ENCODE measurements around the gene GNAZ. TPM values are rescaled to one million over a fixed set of nuclear protein-coding genes. Genes with fewer than 3 reads are reported as not detected.
"Not testable (repeated sequence)": the region's sequence is repeated elsewhere in the genome, so short reads cannot be mapped to it uniquely, and the experiment has no call there.

The GNAZ gene
- total and polyA plus RNA-seq, 4 donors, result 0.21 to 2.2 (median 0.38) TPM

DNA sequence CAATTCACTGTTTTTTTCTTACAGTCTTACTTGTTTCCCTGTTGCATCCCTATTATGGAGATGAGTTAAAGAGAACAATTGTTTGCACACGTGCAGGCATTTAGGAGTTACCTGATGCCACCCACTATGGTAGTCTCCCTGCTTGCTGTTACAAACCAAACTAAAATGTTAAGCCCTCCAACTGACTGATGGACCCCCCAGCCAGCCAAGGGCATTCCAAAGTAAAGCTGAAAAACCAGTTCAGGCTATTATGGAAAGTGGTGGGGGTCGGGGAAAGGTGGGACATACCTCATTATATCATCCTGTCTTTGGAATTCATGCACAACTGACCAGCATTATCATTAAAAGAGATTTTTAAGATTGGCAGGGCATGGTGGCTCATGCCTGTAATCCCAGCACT, 47.0 kb upstream of the GNAZ start:
- no peak for DNase-seq (ENCODE audit: low spot score)
- H3K27me3 ChIP-seq (ENCODE audit: control insufficient read depth in 4 of 4, insufficient read depth in 4 of 4, low read length in 3 of 4), result no peaks in the 10 kb centered on the region
- no peaks in the 10 kb centered on the region for H3K36me3 ChIP-seq (ENCODE audit: control insufficient read depth in 4 of 4, insufficient read depth in 3 of 4, low read depth in 1 of 4, low read length in 3 of 4)
- TF ChIP-seq FOXA2 (IDR thresholded peaks at IDR 0.05) (no peak), RAD21 (IDR thresholded peaks at IDR 0.05) (no peak), HNF4A (conservative IDR thresholded peaks at IDR 0.05) (no peak), YY1 (IDR thresholded peaks at IDR 0.05) (no peak), SP1 (IDR thresholded peaks at IDR 0.05) (no peak), GABPA (IDR thresholded peaks at IDR 0.05 in 1 of 2, conservative IDR thresholded peaks at IDR 0.05 in 1 of 2) (no peak), ZBTB33 (IDR thresholded peaks at IDR 0.05) (no peak), RXRA (IDR thresholded peaks at IDR 0.05) (no peak), HNF4G (IDR thresholded peaks at IDR 0.05) (no peak), TAF1 (conservative IDR thresholded peaks at IDR 0.05) (no peak)
- TF ChIP-seq, protein P1, sequence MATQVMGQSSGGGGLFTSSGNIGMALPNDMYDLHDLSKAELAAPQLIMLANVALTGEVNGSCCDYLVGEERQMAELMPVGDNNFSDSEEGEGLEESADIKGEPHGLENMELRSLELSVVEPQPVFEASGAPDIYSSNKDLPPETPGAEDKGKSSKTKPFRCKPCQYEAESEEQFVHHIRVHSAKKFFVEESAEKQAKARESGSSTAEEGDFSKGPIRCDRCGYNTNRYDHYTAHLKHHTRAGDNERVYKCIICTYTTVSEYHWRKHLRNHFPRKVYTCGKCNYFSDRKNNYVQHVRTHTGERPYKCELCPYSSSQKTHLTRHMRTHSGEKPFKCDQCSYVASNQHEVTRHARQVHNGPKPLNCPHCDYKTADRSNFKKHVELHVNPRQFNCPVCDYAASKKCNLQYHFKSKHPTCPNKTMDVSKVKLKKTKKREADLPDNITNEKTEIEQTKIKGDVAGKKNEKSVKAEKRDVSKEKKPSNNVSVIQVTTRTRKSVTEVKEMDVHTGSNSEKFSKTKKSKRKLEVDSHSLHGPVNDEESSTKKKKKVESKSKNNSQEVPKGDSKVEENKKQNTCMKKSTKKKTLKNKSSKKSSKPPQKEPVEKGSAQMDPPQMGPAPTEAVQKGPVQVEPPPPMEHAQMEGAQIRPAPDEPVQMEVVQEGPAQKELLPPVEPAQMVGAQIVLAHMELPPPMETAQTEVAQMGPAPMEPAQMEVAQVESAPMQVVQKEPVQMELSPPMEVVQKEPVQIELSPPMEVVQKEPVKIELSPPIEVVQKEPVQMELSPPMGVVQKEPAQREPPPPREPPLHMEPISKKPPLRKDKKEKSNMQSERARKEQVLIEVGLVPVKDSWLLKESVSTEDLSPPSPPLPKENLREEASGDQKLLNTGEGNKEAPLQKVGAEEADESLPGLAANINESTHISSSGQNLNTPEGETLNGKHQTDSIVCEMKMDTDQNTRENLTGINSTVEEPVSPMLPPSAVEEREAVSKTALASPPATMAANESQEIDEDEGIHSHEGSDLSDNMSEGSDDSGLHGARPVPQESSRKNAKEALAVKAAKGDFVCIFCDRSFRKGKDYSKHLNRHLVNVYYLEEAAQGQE (IDR thresholded peaks at IDR 0.05), result no peak
- TF ChIP-seq, protein P2, sequence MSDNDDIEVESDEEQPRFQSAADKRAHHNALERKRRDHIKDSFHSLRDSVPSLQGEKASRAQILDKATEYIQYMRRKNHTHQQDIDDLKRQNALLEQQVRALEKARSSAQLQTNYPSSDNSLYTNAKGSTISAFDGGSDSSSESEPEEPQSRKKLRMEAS (IDR thresholded peaks at IDR 0.05), result no peak
- no peaks in the 10 kb centered on the region for H3K4me1 ChIP-seq (ENCODE audit: control insufficient read depth in 4 of 4, insufficient read depth in 4 of 4, low read length in 3 of 4)
- H3K4me3 ChIP-seq (ENCODE audit: low read depth in 1 of 3, low read length in 3 of 3), result no peak overlapping the region
- H3K9me3 ChIP-seq (ENCODE audit: control insufficient read depth in 4 of 4, low read length in 3 of 4), result no peaks in the 10 kb centered on the region
- WGBS, result 70% methylated on average over 2 of the region's 2 CpGs
- H3K9ac ChIP-seq (ENCODE audit: low read depth in 1 of 2, low read length in 2 of 2), result no peak overlapping the region
- H3K27ac ChIP-seq (ENCODE audit: low read depth in 1 of 2, low read length in 2 of 2), result no peak overlapping the region

DNA sequence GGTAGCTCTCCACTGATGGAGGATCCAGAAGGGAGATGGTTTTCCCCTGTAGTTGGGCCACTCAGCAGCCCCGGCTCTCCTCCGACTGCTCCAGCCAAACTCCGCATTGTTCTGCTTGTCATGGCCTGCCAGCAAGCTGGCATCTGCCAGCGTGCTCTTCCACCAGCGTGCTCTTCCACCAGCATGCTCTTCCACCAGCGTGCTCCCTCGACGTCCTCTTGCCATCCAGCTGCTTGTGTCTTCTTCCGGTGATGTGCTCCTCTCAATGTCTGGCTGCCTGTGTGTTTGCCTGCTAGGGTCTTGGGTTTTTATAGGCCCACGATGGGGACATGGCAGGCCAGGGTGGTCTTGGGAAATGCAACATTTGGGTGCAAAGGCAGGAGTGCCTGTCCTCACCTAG, 43.5 kb upstream of the GNAZ start:
- Histone ChIP-seq H3K27me3 (ENCODE audit: control insufficient read depth in 4 of 4, insufficient read depth in 4 of 4, low read length in 3 of 4) (no peaks in the 10 kb centered on the region), H3K36me3 (ENCODE audit: control insufficient read depth in 4 of 4, insufficient read depth in 3 of 4, low read depth in 1 of 4, low read length in 3 of 4) (no peaks in the 10 kb centered on the region), H3K27ac (ENCODE audit: low read depth in 1 of 2, low read length in 2 of 2) (no peak overlapping the region), H3K4me1 (ENCODE audit: control insufficient read depth in 4 of 4, insufficient read depth in 4 of 4, low read length in 3 of 4) (no peaks in the 10 kb centered on the region), H3K9ac (ENCODE audit: low read depth in 1 of 2, low read length in 2 of 2) (no peak overlapping the region), H3K4me3 (ENCODE audit: low read depth in 1 of 3, low read length in 3 of 3) (no peak overlapping the region), H3K9me3 (ENCODE audit: control insufficient read depth in 4 of 4, low read length in 3 of 4) (no peaks in the 10 kb centered on the region)
- 96% methylated on average over 10 of the region's 10 CpGs for WGBS
- DNase-seq (ENCODE audit: low spot score), result no peak
- TF ChIP-seq CTCF (IDR thresholded peaks at IDR 0.05; ENCODE audit: low read depth, low read length, missing input control) (no peak), EGR1 (IDR thresholded peaks at IDR 0.05; ENCODE audit: low read depth in 2 of 2) (no peak)

DNA sequence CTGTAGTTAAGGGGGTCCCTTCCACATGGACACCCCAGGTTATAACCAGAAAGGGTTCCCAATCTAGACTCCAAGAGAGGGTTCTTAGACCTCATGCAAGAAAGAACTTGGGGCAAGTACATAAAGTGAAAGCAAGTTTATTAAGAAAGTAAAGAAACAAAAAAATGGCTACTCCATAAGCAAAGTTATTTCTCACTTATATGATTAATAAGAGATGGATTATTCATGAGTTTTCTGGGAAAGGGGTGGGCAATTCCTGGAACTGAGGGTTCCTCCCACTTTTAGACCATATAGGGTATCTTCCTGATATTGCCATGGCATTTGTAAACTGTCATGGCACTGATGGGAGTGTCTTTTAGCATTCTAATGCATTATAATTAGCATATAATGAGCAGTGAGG, 42.5 kb upstream of the GNAZ start:
- not testable (repeated sequence) for DNase-seq (ENCODE audit: low spot score); H3K4me3 ChIP-seq (ENCODE audit: low read depth in 1 of 3, low read length in 3 of 3); H3K36me3 ChIP-seq (ENCODE audit: control insufficient read depth in 4 of 4, insufficient read depth in 3 of 4, low read depth in 1 of 4, low read length in 3 of 4); H3K9me3 ChIP-seq (ENCODE audit: control insufficient read depth in 4 of 4, low read length in 3 of 4); H3K27me3 ChIP-seq (ENCODE audit: control insufficient read depth in 4 of 4, insufficient read depth in 4 of 4, low read length in 3 of 4); H3K27ac ChIP-seq (ENCODE audit: low read depth in 1 of 2, low read length in 2 of 2); H3K9ac ChIP-seq (ENCODE audit: low read depth in 1 of 2, low read length in 2 of 2); H3K4me1 ChIP-seq (ENCODE audit: control insufficient read depth in 4 of 4, insufficient read depth in 4 of 4, low read length in 3 of 4)
